ENCODE measurements around the gene RSPO4. TPM values are rescaled to one million over a fixed set of nuclear protein-coding genes. Genes with fewer than 3 reads are reported as not detected.

RSPO4 gene
- total RNA-seq, 1 donor from 2014 or later, result 1.1 TPM

- DNase-seq, result no peak
Observed at GRCh38 chr20:967796-968742, 34.0 kb downstream of the RSPO4 start.

DNA sequence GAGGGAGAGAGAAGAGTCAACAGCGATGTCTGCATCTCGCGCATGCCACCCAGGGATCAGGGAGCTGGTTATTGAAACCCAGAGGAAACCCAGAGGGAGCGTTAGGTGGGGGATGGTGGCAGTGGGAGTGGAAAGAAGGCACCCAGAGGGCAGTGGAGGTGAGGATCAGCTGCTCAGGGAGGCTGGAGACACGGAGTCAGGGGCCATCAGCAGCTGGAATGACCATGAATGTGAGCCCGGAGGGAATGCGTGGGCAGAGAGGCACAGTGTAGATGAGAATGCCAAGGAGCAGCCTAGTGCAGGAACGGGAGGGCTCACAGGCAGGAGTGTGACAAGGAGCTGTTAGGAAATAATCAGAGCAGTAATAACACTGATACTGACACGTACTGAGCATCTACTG, 36.2 kb downstream of the RSPO4 start:
- DNase-seq, result no peak

GRCh38 chr20:963795-964194, 38.3 kb downstream of the RSPO4 start:
- no peak for DNase-seq

- DNase-seq, result no peak
Observed at GRCh38 chr20:962683-963082, 39.4 kb downstream of the RSPO4 start.

GRCh38 chr20:962223-962622, 39.9 kb downstream of the RSPO4 start:
- no peak for DNase-seq

GRCh38 chr20:961768-962167, 40.3 kb downstream of the RSPO4 start:
- no peak for DNase-seq

DNA sequence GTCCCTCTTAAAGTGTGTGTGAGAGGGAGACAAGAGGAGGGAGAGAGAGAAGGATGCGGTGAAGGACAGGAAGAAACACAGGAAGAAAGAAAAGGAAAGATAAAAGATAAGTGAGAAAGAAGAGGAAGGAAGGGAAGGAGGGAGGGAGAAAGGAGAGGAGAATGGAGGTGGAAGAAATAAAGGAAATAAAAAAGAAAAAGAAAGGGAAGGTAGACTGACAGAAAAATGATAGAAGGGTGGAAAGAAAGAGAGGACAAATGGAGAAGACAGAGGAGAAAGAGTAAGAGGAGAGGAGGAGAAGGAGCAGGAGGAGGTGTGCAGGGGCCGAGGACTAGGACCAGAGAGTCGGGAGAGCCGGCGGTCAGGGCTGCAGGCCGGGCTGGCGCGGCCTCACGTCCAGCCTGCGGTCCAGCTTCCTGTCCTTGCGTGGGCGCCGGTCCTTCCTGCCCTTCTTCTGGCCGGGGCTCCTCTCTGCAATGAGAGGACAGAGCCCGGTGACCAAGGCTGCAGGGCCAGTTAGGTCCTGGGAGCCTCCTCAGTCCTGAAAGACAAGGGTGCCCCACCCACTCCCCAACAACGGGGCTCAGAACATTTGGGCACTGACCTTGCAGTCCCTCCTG, 42.0 kb downstream of the RSPO4 start:
- DNase-seq, result no peak

- no peak for DNase-seq
Observed at GRCh38 chr20:958936-959815, 42.9 kb downstream of the RSPO4 start.

GRCh38 chr20:957544-957943, 44.6 kb downstream of the RSPO4 start:
- no peak for DNase-seq

DNA sequence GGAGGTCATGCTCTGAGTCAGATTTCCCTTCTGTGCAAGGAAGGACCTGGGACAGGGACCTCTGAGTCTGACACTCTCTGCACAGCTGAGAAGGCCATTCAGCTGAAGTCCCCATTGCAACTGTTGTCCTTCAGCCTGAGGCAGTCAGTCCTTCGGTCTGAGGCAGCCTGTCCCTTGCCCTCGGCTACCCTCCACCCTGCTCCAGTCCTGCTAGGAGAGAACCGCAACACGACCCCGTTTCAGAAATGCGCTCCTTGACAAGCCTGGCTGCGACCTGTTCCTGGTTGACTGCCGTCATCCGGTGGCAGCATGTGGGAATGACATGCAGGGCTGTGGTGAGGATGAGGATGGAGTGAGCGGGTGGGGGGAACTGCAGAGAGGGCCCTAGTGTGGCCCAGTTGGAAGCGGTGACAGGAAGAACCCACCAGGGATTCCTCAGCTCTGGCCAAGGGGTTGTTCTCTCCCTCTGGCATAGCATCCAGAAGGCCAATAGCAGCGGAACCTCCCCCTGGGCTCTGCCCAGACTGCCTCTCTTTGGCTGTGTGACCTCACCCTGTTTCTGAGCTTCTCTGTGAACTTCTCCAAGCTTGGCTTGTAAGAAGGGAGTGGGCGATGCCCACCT, 45.7 kb downstream of the RSPO4 start:
- peak; percentile 19 for DNase-seq

GRCh38 chr20:955656-956055, 46.5 kb downstream of the RSPO4 start:
- no peak for DNase-seq

GRCh38 chr20:955111-955510, 47.0 kb downstream of the RSPO4 start:
- no peak for DNase-seq

GRCh38 chr20:953742-954141, 48.4 kb downstream of the RSPO4 start:
- no peak for DNase-seq

DNA sequence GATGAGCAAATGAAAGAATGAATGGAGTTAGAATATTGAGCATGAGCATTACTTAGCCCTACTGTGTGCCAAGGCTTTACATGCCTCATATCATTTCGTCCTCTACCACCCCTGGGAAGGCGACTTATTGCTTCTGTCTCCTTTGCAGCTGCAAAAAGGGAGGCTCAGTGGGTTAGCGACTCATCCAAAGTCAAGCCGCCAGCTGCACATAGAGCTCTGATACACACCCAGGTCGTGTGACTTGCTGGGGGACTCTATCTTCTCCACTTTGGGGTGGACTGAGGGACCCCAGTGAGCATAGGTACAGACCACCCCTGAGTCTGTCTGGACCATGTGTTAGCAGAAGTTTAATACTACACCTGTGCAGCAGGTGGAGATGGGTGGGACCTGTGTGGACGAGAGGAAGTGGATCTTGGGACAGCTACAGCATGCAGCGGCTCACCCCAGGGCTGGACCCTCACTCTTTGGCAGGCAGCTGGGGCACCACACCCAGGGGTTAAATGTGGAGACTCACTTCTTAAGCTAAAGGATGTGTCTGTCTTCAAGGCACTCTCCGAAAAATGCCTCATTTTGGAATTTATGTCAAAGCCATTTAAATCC, 49.8 kb downstream of the RSPO4 start:
- DNase-seq, result no peak

GRCh38 chr20:951384-952169, 50.5 kb downstream of the RSPO4 start:
- DNase-seq, result no peak

- no peak for DNase-seq
Observed at GRCh38 chr20:949717-950116, 52.4 kb downstream of the RSPO4 start.

DNA sequence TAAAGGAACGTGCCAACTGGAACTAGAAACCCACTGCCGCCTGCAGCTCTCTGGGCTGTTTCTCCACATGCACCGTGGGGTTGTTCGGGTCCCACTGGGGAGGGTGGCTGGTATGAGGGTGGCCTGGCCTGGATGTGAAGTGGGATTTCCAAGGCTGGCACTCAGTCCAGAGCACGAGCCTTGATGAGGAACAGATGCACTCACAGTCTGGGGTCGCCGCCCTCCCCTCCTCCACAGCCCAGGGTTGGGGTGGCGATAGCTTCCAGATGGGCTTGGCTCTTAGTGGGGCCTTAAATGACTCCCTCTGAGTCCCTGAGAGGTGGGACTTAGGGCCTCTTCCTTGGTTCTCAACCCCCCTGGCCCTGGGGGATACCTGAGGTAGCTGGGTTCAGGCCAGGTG, 55.3 kb downstream of the RSPO4 start:
- DNase-seq, result no peak

GRCh38 chr20:945841-946240, 56.3 kb downstream of the RSPO4 start:
- no peak for DNase-seq

GRCh38 chr20:944774-945410, 57.2 kb downstream of the RSPO4 start:
- DNase-seq, result no peak

- DNase-seq, result no peak
Observed at GRCh38 chr20:944148-944547, 58.0 kb downstream of the RSPO4 start.

- no peak for DNase-seq
Observed at GRCh38 chr20:942611-943010, 59.5 kb downstream of the RSPO4 start.

Data from skin of body (tissue), 2 donors.